Measurements from ENCODE around the gene TUSC1.

- no peak for TF ChIP-seq CTCF (IDR thresholded peaks at IDR 0.05)
- no peak for TF ChIP-seq POLR2A (IDR thresholded peaks at IDR 0.05)
Observed at GRCh38 chr9:25658571-25658970, 19.7 kb downstream of the TUSC1 start.
